Muscle layer of duodenum (tissue), 2 donors: ENCODE results near the gene ZNF626.
A peak's percentile ranks its signal among the peaks of the same experiment; 100 is the strongest.
"Not testable (repeated sequence)": the region's sequence is repeated elsewhere in the genome, so short reads cannot be mapped to it uniquely, and the experiment has no call there.

ENCODE experiments used
- H3K27ac ChIP-seq: one replicate; pipeline ENCODE4 v1.7.0; 2013; ENCODE audit warnings: mild to moderate bottlenecking, low read length
- H3K27me3 ChIP-seq: one replicate; pipeline ENCODE4 v1.7.0; 2013; ENCODE audit warnings: low read depth, mild to moderate bottlenecking, control low read depth, low read length
- H3K36me3 ChIP-seq, 2 donors: one replicate each; pipeline ENCODE4 v1.7.0; 2013; ENCODE audit warnings: low read length in 2 of 2, control low read depth in 1 of 2, mild to moderate bottlenecking in 1 of 2; ENCODE audit not compliant: insufficient read depth in 2 of 2, control insufficient read depth in 1 of 2
- H3K4me1 ChIP-seq, 2 donors: one replicate each; pipeline ENCODE4 v1.7.0; 2013; ENCODE audit warnings: low read length in 2 of 2, mild to moderate bottlenecking in 2 of 2, control low read depth in 1 of 2, moderate library complexity in 1 of 2; ENCODE audit not compliant: insufficient read depth in 2 of 2, control insufficient read depth in 1 of 2
- H3K4me3 ChIP-seq, 2 donors: one replicate each; pipeline ENCODE4 v1.7.0; 2013; ENCODE audit warnings: low read length in 2 of 2, low read depth in 1 of 2, mild to moderate bottlenecking in 1 of 2
- H3K9me3 ChIP-seq, 2 donors: one replicate each; pipeline ENCODE4 v1.7.0; 2013; ENCODE audit warnings: low read length in 2 of 2, control low read depth in 1 of 2, mild to moderate bottlenecking in 1 of 2; ENCODE audit not compliant: control insufficient read depth in 1 of 2
- donor health status: healthy.

The ZNF626 gene

DNA sequence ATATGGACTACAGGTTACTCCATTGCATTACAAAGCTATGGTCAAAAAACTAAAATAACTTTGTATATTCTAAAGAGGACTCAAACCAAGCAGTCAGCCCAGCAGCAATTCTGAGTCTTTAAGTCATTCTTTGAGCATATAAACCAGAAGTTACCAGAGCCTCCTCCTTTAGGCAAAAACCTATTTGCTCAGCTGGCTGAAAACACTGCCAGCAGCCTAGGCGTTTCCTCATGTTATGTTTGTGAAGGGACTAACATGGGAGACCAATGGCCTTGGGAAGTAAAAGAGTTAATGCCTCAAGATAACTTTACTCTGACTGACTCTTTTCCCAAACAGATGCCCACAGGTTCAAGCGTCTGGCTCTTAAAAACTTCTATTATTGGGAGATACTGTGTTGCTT is 45.3 kb downstream of the ZNF626 start:
- Histone ChIP-seq H3K4me3 (no peak overlapping the region), H3K36me3 (no peaks in the 10 kb centered on the region), H3K27me3 (no peaks in the 10 kb centered on the region), H3K27ac (no peak overlapping the region), H3K9me3 (peaks cover 0 to 19% of the 10 kb centered on the region in 2 donors), H3K4me1 (no peaks in the 10 kb centered on the region)

GRCh38 chr19:20614971-20615370 is 46.4 kb downstream of the ZNF626 start:
- H3K9me3 ChIP-seq, result peaks cover 0 to 19% of the 10 kb centered on the region in 2 donors
- H3K27ac ChIP-seq, H3K36me3 ChIP-seq, H3K4me1 ChIP-seq, H3K27me3 ChIP-seq, H3K4me3 ChIP-seq: not testable (repeated sequence)

GRCh38 chr19:20612711-20613316 is 48.6 kb downstream of the ZNF626 start:
- Histone ChIP-seq H3K4me1 (no peaks in the 10 kb centered on the region), H3K36me3 (no peaks in the 10 kb centered on the region), H3K27ac (peak overlapping the region; percentile 31), H3K9me3 (peaks cover 0 to 19% of the 10 kb centered on the region in 2 donors), H3K4me3 (peak overlapping the region; percentile 33 to 57), H3K27me3 (no peaks in the 10 kb centered on the region)

DNA sequence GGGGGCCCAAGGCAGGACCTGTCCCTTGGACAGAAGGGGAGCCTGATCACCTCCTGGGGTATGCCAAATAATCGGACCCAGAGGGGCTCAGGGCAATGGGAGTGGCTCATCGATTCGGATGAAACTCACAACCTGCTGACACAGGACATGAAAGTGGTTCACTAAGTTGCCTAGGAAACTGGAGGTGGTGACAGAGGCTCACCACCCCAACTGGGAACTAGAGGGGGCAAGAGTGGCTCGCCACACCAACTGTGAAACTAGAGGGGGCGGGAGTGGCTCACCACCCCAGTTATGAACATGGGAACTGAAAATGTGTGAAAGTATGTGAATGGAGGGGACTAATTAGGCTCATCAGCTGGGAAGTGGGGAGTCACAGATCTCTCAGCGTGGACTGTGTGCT is 49.5 kb downstream of the ZNF626 start:
- peaks cover 0 to 13% of the 10 kb centered on the region in 2 donors for H3K9me3 ChIP-seq
- no peaks in the 10 kb centered on the region for H3K36me3 ChIP-seq
- H3K27ac ChIP-seq, result no peak overlapping the region
- H3K27me3 ChIP-seq, result no peaks in the 10 kb centered on the region
- H3K4me3 ChIP-seq, result peak overlapping the region; percentile 23 to 57
- no peaks in the 10 kb centered on the region for H3K4me1 ChIP-seq

- Histone ChIP-seq H3K27ac (no peak overlapping the region), H3K36me3 (no peaks in the 10 kb centered on the region), H3K27me3 (no peaks in the 10 kb centered on the region), H3K9me3 (peaks cover 0 to 18% of the 10 kb centered on the region in 2 donors), H3K4me3 (no peak overlapping the region), H3K4me1 (no peaks in the 10 kb centered on the region)
Observed at GRCh38 chr19:20607943-20608342, 53.4 kb downstream of the ZNF626 start.
